CD4-positive, CD25-positive, alpha-beta regulatory T cell (primary cell): ENCODE measurements around the gene ZNF831. TPM values are rescaled to one million over a fixed set of nuclear protein-coding genes. Genes with fewer than 3 reads are reported as not detected.

ENCODE experiments used
- ATAC-seq, 2 donors: fragments of 150-1000 bp; cut with Tn5 transposase; one replicate each; pipeline ENCODE4 v1.10.0; 2021; ENCODE audit warnings: low read depth in 2 of 2, moderate number of reproducible peaks in 2 of 2, moderate library complexity in 1 of 2
- DNase-seq, 3 donors: peaks; one replicate each; pipeline versions ENCODE4 v3.0.0 to v3.0.0-alpha.2; 2012 to 2022; ENCODE audit warnings: mixed read lengths in 1 of 3
- H3K27ac ChIP-seq: one replicate; pipeline ENCODE4 v1.7.0; 2013; ENCODE audit warnings: mild to moderate bottlenecking, low read length; ENCODE audit not compliant: insufficient read depth, poor library complexity, severe bottlenecking
- H3K27me3 ChIP-seq: one replicate; pipeline ENCODE4 v1.7.0; 2013; ENCODE audit warnings: low read length; ENCODE audit not compliant: control insufficient read depth, insufficient read depth
- H3K36me3 ChIP-seq: one replicate; pipeline ENCODE4 v1.7.0; 2013; ENCODE audit warnings: mild to moderate bottlenecking, low read length, moderate library complexity; ENCODE audit not compliant: control insufficient read depth, insufficient read depth
- H3K4me1 ChIP-seq: 2 replicates; pipeline ENCODE4 v1.7.0; 2013; ENCODE audit warnings: mild to moderate bottlenecking, low read length; ENCODE audit not compliant: insufficient read depth, control insufficient read depth, poor library complexity, severe bottlenecking
- H3K4me3 ChIP-seq: one replicate; pipeline ENCODE4 v1.7.0; 2013; ENCODE audit warnings: low read depth, mild to moderate bottlenecking, low read length, moderate library complexity
- H3K9me3 ChIP-seq, 2 experiments: 1 replicate in 1 of 2; 2 replicates in 1 of 2; pipeline ENCODE4 v1.7.0; 2013; ENCODE audit warnings: low read length in 2 of 2, mild to moderate bottlenecking in 1 of 2, moderate library complexity in 1 of 2; ENCODE audit not compliant: control insufficient read depth in 2 of 2
- H3K27ac Mint-ChIP-seq, 3 donors: one replicate each; pipeline ENCODE4 v1.8.0; 2020 to 2022; ENCODE audit warnings: mild to moderate bottlenecking in 3 of 3, mixed read lengths in 3 of 3, moderate library complexity in 2 of 3
- H3K27me3 Mint-ChIP-seq: one replicate; pipeline ENCODE4 v1.8.0; 2022; ENCODE audit warnings: mild to moderate bottlenecking, mixed read lengths
- H3K36me3 Mint-ChIP-seq: one replicate; pipeline ENCODE4 v1.8.0; 2020; ENCODE audit warnings: mixed read lengths
- H3K4me1 Mint-ChIP-seq, 4 donors: one replicate each; pipeline ENCODE4 v1.8.0; 2020 to 2022; ENCODE audit warnings: mixed read lengths in 4 of 4, mild to moderate bottlenecking in 1 of 4
- H3K4me3 Mint-ChIP-seq, 4 donors: one replicate each; pipeline ENCODE4 v1.8.0; 2020 to 2022; ENCODE audit warnings: mild to moderate bottlenecking in 4 of 4, mixed read lengths in 4 of 4, moderate library complexity in 3 of 4
- H3K9me3 Mint-ChIP-seq, 7 donors: one replicate each; pipeline ENCODE4 v1.8.0; 2020 to 2022; ENCODE audit warnings: mixed read lengths in 7 of 7, mild to moderate bottlenecking in 3 of 7, moderate library complexity in 2 of 7
- polyA plus RNA-seq, 4 donors: library from polyadenylated mRNA; unstranded; fragments of 300-500 nt; fragmentation: Illumina TruSeq; gene quantifications; one replicate each; pipeline ENCODE4 v1.2.3, GENCODE V29; 2021
- total RNA-seq: library from RNA; stranded (reverse); gene quantifications from one replicate; pipeline ENCODE4 v1.2.3, GENCODE V29; 2022

The ZNF831 gene
- total and polyA plus RNA-seq, 5 donors from 2014 or later = 15.9 to 90.3 (median 19.2) TPM

DNA sequence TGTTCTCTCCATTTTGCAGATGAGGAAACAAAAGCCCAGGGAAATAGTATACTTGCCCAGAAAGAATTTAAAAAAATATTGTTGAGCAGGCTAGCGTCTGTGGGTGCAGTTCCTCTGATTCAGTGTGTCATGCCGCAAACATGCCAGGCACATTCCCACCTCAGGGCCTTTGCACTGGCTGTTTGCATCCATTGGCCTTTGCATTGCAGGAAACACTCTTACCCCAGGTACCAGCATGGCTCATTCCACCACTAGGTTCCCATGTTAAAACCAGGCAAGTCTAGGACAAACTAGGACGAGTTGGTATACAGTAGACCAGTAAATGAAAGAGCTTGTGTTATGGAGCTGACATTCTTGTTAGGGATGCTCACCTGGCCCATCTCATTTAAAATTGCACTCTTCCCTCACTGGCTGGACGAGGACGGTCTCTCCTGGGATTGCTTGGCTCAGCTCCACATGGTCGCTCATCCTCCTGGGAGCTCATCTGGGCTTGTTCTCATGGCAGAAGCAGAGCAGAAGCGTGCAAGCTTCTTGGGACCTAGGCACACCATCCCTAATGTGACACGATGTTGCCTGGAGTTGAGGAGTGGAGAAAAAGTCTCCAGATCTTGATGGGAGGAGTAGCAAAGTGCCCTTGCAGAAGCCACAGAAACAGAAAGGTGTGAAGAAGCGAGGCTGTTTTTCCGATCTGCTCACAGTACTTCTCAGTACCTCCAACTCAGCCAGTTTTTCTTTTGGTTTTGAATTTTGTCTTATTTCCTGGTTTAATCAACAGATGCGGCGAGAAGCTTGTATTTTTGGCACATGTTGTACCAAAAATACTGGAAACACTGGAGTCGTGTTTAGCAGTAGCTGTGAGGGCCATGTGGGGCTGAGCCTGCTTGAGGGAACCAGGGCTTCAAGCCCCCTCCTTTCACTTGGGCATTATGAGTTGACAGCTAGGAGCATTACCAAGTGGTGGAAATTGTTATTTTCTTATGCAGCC, 13.9 kb downstream of the ZNF831 start:
- peaks cover 0 to 1% (median 0%) of the 10 kb centered on the region in 7 donors for H3K9me3 Mint-ChIP-seq
- Histone ChIP-seq H3K9me3 (no peaks in the 10 kb centered on the region), H3K4me1 (peaks cover 68% of the 10 kb centered on the region)

DNA sequence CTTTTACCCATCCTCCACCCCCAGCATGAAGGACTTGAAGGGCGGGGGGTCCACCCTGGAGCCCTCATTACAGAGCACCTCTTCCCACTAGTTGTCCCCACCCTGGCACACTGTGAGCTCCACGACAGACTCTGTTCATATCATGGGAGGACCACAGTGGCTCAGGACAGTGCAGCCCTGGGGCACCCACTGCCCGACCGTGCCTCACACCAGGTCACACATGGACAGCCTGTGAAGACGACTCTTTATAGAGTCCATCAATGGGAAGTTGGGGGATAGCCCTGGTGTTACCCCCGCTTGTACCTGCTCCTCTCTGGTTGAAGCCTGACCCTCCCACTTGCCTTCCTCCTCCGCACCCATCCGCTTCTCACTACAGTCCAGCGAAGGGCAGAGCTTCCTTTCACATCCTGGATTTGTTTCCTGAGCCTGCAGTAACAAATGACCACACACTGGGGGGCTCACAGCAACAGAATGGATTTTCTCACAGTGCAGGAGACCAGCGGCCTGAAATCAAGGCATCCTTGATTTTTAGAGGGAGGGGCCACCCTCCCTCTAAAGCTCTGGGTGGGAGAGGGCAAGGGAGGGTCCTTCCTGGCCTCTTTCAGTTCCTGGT, 15.5 kb downstream of the ZNF831 start:
- peaks cover 68% of the 10 kb centered on the region for H3K4me1 ChIP-seq
- H3K4me3 Mint-ChIP-seq = peak overlapping the region; percentile 1 to 61 (median 54)
- peaks cover 0 to 1% (median 0%) of the 10 kb centered on the region in 7 donors for H3K9me3 Mint-ChIP-seq
- H3K4me3 ChIP-seq = no peak overlapping the region
- DNase-seq = no peak
- H3K36me3 ChIP-seq = peaks cover 60% of the 10 kb centered on the region
- no peak for ATAC-seq
- peak overlapping the region; percentile 79 for H3K27ac ChIP-seq
- H3K27me3 ChIP-seq = no peaks in the 10 kb centered on the region
- peaks cover 44 to 95% (median 76%) of the 10 kb centered on the region in 4 donors for H3K4me1 Mint-ChIP-seq
- H3K9me3 ChIP-seq = no peaks in the 10 kb centered on the region
- peaks cover 66% of the 10 kb centered on the region for H3K36me3 Mint-ChIP-seq
- no peaks in the 10 kb centered on the region for H3K27me3 Mint-ChIP-seq
- H3K27ac Mint-ChIP-seq = peak overlapping the region; percentile 89 to 97 (median 90)

More for the DNA sequence above, 13.9 kb downstream of the ZNF831 start:
- DNase-seq (peak in 2 of 3 donors; percentile 48 to 81), ATAC-seq (peak; percentile 67 to 69)
- H3K27ac ChIP-seq = peak overlapping the region; percentile 79
- Mint-ChIP-seq H3K4me1 (peaks cover 43 to 96% (median 74%) of the 10 kb centered on the region in 4 donors), H3K27me3 (no peaks in the 10 kb centered on the region), H3K4me3 (peak overlapping the region; percentile 51 to 81 (median 68)), H3K27ac (peak overlapping the region; percentile 89 to 97 (median 90)), H3K36me3 (peaks cover 64% of the 10 kb centered on the region)
- peak overlapping the region; percentile 58 for H3K4me3 ChIP-seq
- H3K36me3 ChIP-seq = peaks cover 59% of the 10 kb centered on the region
- no peaks in the 10 kb centered on the region for H3K27me3 ChIP-seq

DNA sequence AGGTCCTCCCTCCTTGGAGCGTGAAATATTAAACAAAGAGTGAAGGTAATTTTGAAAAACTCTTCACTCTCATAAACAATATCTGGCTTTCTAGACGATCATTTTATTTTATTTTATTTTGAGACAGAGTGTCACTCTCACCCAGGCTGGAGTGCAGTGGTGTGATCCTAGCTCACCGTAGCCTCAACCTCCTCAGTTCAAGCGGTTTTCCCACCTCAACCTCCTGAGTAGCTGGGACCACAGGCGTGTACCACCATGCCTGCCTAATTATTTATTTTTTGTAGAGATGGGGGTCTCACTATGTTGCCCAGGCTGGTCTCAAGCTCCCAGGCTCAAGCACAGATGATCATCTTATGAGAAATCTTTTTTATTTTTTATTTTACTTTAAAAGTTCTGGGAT, 16.4 kb downstream of the ZNF831 start:
- no peaks in the 10 kb centered on the region for H3K27me3 Mint-ChIP-seq
- no peaks in the 10 kb centered on the region for H3K9me3 ChIP-seq
- peaks cover 62% of the 10 kb centered on the region for H3K36me3 ChIP-seq
- no peaks in the 10 kb centered on the region for H3K27me3 ChIP-seq
- peaks cover 0 to 1% (median 0%) of the 10 kb centered on the region in 7 donors for H3K9me3 Mint-ChIP-seq
- H3K4me1 Mint-ChIP-seq = peaks cover 35 to 93% (median 73%) of the 10 kb centered on the region in 4 donors
- peak overlapping the region in 1 of 3 donors; percentile 54 for H3K27ac Mint-ChIP-seq
- H3K4me3 ChIP-seq = no peak overlapping the region
- no peak for ATAC-seq
- peaks cover 61% of the 10 kb centered on the region for H3K4me1 ChIP-seq
- H3K27ac ChIP-seq = no peak overlapping the region
- DNase-seq = no peak
- H3K36me3 Mint-ChIP-seq = peaks cover 65% of the 10 kb centered on the region
- peak overlapping the region in 2 of 4 donors; percentile 38 to 61 for H3K4me3 Mint-ChIP-seq

DNA sequence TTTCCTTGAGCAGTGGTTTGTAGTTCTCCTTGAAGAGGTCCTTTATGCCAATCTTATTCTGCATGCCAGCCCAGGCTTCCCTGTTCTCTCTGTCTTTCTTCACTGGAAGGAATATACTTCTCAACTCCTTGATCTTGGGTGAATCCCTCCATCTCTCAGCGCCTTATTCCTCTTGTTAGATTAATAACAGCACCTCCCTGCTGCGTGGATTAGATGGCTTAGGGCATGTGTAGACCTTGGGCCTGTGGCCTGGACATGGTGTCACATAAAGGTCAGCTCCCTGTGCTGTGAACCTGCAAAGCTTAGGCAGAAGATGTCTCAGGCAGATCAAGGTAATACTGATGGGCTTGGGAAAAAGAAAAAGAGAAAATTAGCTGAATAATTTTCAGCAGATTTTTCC, 18.3 kb downstream of the ZNF831 start:
- no peaks in the 10 kb centered on the region for H3K27me3 Mint-ChIP-seq
- H3K36me3 ChIP-seq = peaks cover 67% of the 10 kb centered on the region
- ATAC-seq = no peak
- peak overlapping the region; percentile 26 for H3K4me3 ChIP-seq
- DNase-seq = no peak
- H3K27ac Mint-ChIP-seq = peak overlapping the region; percentile 72 to 90 (median 89)
- no peak overlapping the region for H3K27ac ChIP-seq
- no peaks in the 10 kb centered on the region for H3K27me3 ChIP-seq
- H3K9me3 Mint-ChIP-seq = peaks cover 0 to 1% (median 0%) of the 10 kb centered on the region in 7 donors
- H3K9me3 ChIP-seq = no peaks in the 10 kb centered on the region
- peaks cover 59% of the 10 kb centered on the region for H3K36me3 Mint-ChIP-seq
- peak overlapping the region in 3 of 4 donors; percentile 39 to 65 (median 52) for H3K4me3 Mint-ChIP-seq
- peaks cover 23 to 87% (median 68%) of the 10 kb centered on the region in 4 donors for H3K4me1 Mint-ChIP-seq
- H3K4me1 ChIP-seq = peaks cover 51% of the 10 kb centered on the region

DNA sequence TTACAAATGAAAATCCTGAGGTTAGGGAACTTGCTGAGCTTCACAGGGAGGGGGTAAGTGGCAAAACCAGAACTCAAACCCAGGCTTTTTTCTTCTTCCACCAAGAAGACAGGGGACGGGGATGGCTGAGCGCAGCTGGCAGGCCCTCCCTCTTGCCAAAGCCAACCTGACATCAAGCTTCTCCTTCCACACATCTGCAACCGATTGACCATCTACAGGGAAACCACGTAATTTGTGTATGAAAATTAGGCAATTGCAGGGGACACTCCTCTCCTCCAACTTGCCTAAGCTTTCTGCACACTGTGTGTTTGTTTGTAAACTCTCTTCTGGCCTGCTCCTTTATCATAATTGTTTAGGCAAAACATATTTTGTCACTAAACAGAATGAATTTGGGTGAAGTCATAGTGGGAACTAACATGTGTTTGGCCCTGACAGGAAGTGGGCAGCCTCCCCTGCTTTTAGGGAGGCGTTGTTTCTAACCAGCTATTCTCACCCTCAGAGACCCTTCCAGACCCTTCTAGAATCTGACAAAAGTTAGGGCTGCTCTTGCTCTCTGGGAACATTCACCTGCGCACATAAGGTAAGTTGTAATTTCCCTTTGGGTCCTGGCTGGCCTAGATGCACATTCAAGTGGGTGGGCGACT, 18.9 kb downstream of the ZNF831 start:
- peak overlapping the region; percentile 72 to 90 (median 87) for H3K27ac Mint-ChIP-seq
- H3K27me3 Mint-ChIP-seq = no peaks in the 10 kb centered on the region
- peak overlapping the region; percentile 30 for H3K27ac ChIP-seq
- H3K27me3 ChIP-seq = no peaks in the 10 kb centered on the region
- peak overlapping the region; percentile 39 to 76 (median 62) for H3K4me3 Mint-ChIP-seq
- H3K4me1 Mint-ChIP-seq = peaks cover 26 to 87% (median 70%) of the 10 kb centered on the region in 4 donors
- H3K36me3 Mint-ChIP-seq = peaks cover 62% of the 10 kb centered on the region
- H3K4me1 ChIP-seq = peaks cover 46% of the 10 kb centered on the region
- ATAC-seq (no peak), DNase-seq (no peak)
- H3K9me3 ChIP-seq = no peaks in the 10 kb centered on the region
- H3K4me3 ChIP-seq = no peak overlapping the region
- H3K36me3 ChIP-seq = peaks cover 68% of the 10 kb centered on the region
- peaks cover 0 to 1% (median 0%) of the 10 kb centered on the region in 7 donors for H3K9me3 Mint-ChIP-seq

DNA sequence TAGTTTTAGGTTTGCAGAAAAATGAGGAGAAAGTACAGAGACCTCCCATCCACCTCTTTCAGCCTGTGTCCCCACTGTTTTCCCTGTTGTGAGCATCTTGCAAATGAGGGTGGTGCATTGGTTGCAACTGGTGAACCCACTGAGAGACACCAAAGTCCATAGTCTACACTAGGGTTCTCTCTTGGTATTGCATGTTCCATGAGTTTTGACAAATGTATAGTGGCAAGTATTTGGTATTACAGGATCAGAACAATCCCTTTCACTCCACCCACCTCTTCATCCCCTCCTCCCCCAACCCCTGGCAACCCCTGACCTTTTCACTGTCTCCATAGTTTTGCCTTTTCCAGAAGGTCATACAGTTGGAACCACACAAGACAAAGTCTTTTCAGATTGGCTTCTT, 20.1 kb downstream of the ZNF831 start:
- Mint-ChIP-seq H3K4me3 (peak overlapping the region in 1 of 4 donors; percentile 16), H3K4me1 (peaks cover 16 to 82% (median 65%) of the 10 kb centered on the region in 4 donors), H3K36me3 (peaks cover 56% of the 10 kb centered on the region), H3K9me3 (peaks cover 0 to 1% (median 0%) of the 10 kb centered on the region in 7 donors), H3K27ac (peak overlapping the region in 2 of 3 donors; percentile 33 to 47), H3K27me3 (no peaks in the 10 kb centered on the region)
- DNase-seq (no peak), ATAC-seq (no peak)
- H3K36me3 ChIP-seq = peaks cover 66% of the 10 kb centered on the region
- peak overlapping the region; percentile 30 for H3K27ac ChIP-seq
- H3K9me3 ChIP-seq = no peaks in the 10 kb centered on the region
- H3K27me3 ChIP-seq = no peaks in the 10 kb centered on the region
- H3K4me1 ChIP-seq = peaks cover 33% of the 10 kb centered on the region
- no peak overlapping the region for H3K4me3 ChIP-seq

DNA sequence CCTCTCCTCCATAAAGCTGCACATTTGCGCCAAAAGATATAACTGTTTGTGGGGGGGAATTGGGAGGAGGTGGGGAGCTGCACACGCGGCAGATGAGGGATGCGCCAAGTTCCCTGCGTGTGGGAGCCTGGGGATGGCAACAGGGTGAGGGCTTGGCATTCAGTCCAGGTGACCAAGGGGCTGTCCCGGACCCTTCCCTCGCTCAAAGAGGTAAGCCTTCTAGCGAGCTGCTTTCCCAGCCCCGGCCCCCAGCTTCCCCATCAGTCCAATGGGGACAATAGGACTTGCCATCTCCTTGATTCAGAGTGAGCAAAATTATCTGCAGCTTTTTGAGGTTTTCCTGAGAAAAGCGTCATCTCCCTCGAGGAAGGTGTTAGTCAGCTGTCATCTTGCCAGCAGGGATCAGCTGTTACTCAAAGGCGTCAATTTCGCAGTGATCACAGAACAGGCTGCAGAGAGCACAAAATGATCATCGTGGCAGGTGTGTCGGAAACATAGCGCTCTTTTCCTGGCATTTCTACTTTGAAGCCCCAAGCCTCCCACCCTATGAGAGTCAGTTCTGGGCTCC, 21.3 kb downstream of the ZNF831 start:
- no peak for DNase-seq
- Histone ChIP-seq H3K4me1 (peaks cover 28% of the 10 kb centered on the region), H3K36me3 (peaks cover 57% of the 10 kb centered on the region), H3K27me3 (no peaks in the 10 kb centered on the region), H3K4me3 (no peak overlapping the region), H3K27ac (no peak overlapping the region), H3K9me3 (no peaks in the 10 kb centered on the region)
- H3K36me3 Mint-ChIP-seq = peaks cover 50% of the 10 kb centered on the region
- H3K4me3 Mint-ChIP-seq = no peak overlapping the region
- H3K9me3 Mint-ChIP-seq = peaks cover 0 to 1% (median 0%) of the 10 kb centered on the region in 7 donors
- ATAC-seq = no peak
- H3K27me3 Mint-ChIP-seq = no peaks in the 10 kb centered on the region
- H3K27ac Mint-ChIP-seq = no peak overlapping the region
- peaks cover 16 to 72% (median 59%) of the 10 kb centered on the region in 4 donors for H3K4me1 Mint-ChIP-seq
